ES-I3 (cell line): ENCODE data around the gene UBE3D.

ENCODE experiments used
- H3K36me3 ChIP-seq: 2 replicates; pipeline ENCODE4 v1.6.1; 2013; ENCODE audit warnings: mild to moderate bottlenecking, low read length, control low read depth, moderate library complexity; ENCODE audit not compliant: insufficient read depth
- H3K4me1 ChIP-seq: 2 replicates; pipeline ENCODE4 v1.6.1; 2013; ENCODE audit warnings: mild to moderate bottlenecking, control low read depth, low read length; ENCODE audit not compliant: insufficient read depth
- H3K9ac ChIP-seq: 2 replicates; pipeline ENCODE4 v1.6.1; 2013; ENCODE audit warnings: low read depth, mild to moderate bottlenecking, low read length, moderate library complexity
- H3K9me3 ChIP-seq: 2 replicates; pipeline ENCODE4 v1.6.1; 2013; ENCODE audit warnings: mild to moderate bottlenecking, low read length, moderate library complexity; ENCODE audit not compliant: control insufficient read depth, insufficient read depth

UBE3D gene

DNA sequence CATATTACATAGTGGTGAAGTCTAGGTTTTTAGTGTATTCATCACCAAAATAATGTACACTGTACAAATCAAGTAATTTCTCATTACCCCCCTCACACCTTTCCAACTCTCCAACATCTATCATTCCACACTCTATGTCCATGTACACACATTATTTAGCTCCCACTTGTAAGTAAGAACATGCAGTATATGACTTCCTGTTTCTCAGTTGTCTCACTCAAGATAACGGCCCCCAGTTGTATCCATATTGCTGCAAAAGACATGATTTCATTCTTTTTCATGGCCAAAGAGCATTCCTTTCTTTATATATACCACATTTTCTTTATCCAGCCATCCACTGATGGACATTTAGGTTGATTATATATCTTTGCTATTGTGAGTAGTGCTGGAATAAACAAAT lies 86.0 kb downstream of the UBE3D start:
- H3K36me3 ChIP-seq, result no peaks in the 10 kb centered on the region
- no peaks in the 10 kb centered on the region; the same call in 1 of the 2 replicates for H3K9me3 ChIP-seq
- no peaks in the 10 kb centered on the region for H3K4me1 ChIP-seq

GRCh38 chr6:82978362-82978945 lies 87.2 kb downstream of the UBE3D start:
- Histone ChIP-seq H3K9ac (no peak overlapping the region), H3K36me3 (no peaks in the 10 kb centered on the region), H3K9me3 (no peaks in the 10 kb centered on the region; the same call in 1 of the 2 replicates), H3K4me1 (no peaks in the 10 kb centered on the region)

More for the DNA sequence above, 86.0 kb downstream of the UBE3D start:
- H3K9ac ChIP-seq, result no peak overlapping the region

DNA sequence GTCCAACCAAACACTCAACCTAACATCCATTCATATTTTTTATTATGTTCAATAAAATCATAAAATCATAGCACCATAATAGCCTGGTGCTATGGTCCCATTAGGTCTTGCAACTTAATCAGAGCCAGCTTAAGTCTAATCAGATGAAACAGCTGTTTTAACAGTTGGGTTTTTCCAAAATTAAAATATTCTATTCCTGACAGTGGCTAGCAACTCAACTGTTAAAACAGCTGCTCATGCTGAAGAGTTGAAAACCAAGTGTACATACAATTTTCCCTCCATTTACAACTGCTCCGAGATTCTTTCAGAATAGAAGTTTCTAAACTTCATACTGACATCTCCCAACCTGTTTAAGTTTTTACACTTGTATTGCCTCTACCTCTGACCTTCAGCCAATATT lies 89.5 kb downstream of the UBE3D start:
- no peak overlapping the region for H3K9ac ChIP-seq
- no peaks in the 10 kb centered on the region for H3K36me3 ChIP-seq
- H3K4me1 ChIP-seq, result no peaks in the 10 kb centered on the region
- no peaks in the 10 kb centered on the region for H3K9me3 ChIP-seq

DNA sequence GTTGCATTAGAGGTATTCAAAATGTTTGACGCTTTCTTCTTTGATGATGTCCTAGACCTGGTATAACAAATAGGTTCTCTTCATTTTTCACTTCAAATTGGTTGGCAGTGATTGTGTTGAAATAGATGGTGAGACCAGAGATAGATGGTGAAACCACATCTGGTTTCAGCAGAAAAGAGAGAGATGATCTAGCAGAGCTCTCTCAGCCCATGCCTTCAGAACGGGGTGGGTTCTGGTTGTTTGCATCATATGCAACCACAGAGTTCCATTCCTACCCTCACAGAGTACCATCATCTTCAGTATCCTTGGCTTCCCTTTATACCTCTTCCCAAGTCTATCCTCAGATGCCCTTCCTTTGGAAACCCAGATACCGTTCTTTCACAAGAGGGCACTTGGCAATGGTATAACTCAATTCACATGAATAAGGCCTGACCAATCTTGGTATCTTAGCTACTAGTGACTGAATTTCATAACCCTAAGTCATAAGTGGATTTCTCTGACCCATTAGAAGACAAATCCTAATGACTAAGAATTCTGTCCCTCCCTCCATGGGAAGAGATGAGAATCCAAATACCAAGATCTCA lies 93.7 kb downstream of the UBE3D start:
- Histone ChIP-seq H3K9ac (no peak overlapping the region), H3K36me3 (no peaks in the 10 kb centered on the region)

DNA sequence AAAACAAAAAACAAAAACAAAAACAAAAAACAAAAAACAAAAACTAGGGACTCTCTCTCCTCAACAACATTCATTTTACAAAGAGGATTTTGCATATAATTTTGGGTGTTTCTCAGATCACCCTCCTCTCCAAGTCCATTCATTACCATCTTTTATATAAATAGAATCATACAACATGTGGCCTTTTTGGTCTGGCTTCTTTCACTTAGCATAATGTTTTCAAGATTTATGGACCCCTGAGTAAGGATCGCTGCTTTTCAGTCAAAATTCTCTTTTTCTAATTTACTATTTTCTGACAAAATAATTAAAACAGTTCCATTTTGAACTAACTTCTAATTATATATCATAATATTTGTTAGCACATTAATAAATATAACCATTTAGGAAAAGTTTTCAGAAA lies 94.8 kb downstream of the UBE3D start:
- H3K9ac ChIP-seq, result no peak overlapping the region

More for the DNA sequence above, 93.7 kb downstream of the UBE3D start:
- Histone ChIP-seq H3K4me1 (no peaks in the 10 kb centered on the region), H3K9me3 (no peaks in the 10 kb centered on the region)

DNA sequence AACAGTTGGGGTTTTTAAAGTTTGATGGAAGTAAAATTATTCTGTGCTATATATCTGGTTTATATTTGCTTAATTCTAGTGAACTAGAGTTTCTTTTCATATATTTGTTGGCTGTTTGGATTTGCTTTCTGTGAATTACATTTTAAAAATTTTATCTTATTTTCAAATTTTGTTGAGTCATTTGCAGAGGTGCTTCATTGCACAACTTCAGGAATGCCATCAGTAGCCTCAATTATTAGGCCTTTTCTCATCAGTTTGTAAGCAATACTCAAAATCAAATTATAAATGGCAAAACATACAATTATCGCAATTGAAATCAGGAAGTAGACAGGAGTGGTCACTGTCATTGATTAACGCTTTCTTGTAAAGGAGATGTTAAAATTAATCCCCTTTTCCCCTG lies 96.9 kb downstream of the UBE3D start:
- H3K4me1 ChIP-seq, result no peaks in the 10 kb centered on the region
- no peaks in the 10 kb centered on the region for H3K9me3 ChIP-seq
- no peak overlapping the region for H3K9ac ChIP-seq
- H3K36me3 ChIP-seq, result no peaks in the 10 kb centered on the region

More for the DNA sequence above, 94.8 kb downstream of the UBE3D start:
- no peaks in the 10 kb centered on the region for H3K9me3 ChIP-seq
- H3K36me3 ChIP-seq, result no peaks in the 10 kb centered on the region
- H3K4me1 ChIP-seq, result no peaks in the 10 kb centered on the region

- no peak overlapping the region for H3K9ac ChIP-seq
- no peaks in the 10 kb centered on the region for H3K36me3 ChIP-seq
- no peaks in the 10 kb centered on the region for H3K9me3 ChIP-seq
- H3K4me1 ChIP-seq, result peaks cover 14% of the 10 kb centered on the region
Measured at GRCh38 chr6:82963191-82963925, 102.3 kb downstream of the UBE3D start.

GRCh38 chr6:82959385-82959941 lies 106.2 kb downstream of the UBE3D start:
- no peaks in the 10 kb centered on the region for H3K9me3 ChIP-seq
- H3K4me1 ChIP-seq, result peaks cover 14% of the 10 kb centered on the region
- H3K9ac ChIP-seq, result no peak overlapping the region
- H3K36me3 ChIP-seq, result no peaks in the 10 kb centered on the region; the same call in 1 of the 2 replicates

DNA sequence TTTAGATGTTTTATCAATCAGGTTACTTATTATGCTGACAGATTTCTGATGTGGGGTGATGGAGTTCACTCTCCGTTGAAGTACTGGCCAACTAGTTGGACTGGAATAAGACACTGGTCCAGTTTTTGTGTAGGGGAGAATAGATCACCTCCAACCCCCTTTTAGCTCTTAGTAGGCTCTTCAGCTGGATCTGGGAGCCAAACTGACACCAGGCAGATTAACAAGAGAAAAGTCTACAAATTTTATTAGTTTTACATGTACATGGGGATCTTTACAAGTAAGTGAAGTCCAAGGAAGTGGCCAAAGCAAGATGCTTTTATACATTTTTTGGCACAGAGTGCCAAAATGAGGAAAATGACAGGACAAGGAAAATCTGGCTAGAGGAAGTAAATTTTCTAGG lies 107.1 kb downstream of the UBE3D start:
- Histone ChIP-seq H3K4me1 (peaks cover 14% of the 10 kb centered on the region), H3K9me3 (no peaks in the 10 kb centered on the region), H3K36me3 (no peaks in the 10 kb centered on the region; the same call in 1 of the 2 replicates), H3K9ac (no peak overlapping the region)

DNA sequence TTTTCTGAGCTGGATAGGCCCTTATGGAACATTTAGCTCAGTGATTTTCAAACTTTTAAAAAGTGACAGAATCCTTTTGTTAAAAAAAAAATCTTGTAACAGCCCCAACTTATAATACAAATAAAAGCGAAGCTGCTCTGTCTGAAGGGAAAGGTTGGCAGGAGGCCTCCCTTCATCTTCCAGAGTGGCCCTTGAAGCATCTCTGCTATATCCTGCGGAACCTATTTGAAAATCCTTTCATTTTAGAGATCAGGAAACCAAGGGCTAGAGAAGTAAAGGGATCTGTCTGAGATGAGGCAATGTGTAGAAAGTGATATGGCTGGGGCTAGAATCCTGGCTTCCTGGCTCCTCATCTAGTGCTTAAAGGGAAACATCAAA lies 107.8 kb downstream of the UBE3D start:
- Histone ChIP-seq H3K9ac (no peak overlapping the region), H3K9me3 (no peaks in the 10 kb centered on the region), H3K4me1 (peaks cover 14% of the 10 kb centered on the region), H3K36me3 (no peaks in the 10 kb centered on the region; the same call in 1 of the 2 replicates)

DNA sequence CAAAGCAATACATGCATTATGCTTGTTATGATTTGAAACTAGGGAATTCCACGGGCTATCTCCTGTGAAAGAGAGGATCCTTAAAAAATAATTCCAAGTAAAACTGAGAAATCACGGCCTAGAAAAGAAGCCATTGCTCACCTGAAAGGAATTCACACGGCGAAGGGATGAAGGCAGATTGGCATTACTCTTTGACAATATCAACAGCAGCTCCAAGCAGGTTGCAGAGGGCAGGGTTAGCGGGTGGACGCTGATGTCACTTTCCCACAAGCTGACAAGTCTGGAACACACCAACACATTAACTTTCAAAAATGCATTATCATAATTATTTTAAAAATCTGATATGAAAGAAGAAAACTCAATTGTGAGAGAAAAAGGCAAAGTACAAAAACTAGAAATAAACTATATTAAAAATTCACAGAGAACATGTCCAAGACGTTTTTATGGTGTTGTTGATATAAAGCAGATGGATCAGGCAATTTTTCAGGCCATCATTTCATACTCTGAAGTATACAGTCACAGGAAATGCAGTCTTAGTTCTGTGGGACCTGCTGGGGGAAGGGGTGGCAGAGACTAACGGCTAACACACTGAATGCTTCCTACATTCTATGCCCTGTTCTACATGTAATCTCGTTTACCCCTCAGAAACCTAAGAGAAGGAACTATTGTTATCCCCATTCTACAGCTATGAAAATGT lies 108.3 kb downstream of the UBE3D start:
- peaks cover 14% of the 10 kb centered on the region for H3K4me1 ChIP-seq

GRCh38 chr6:82955841-82956240 lies 109.8 kb downstream of the UBE3D start:
- Histone ChIP-seq H3K9ac (no peak overlapping the region), H3K4me1 (peaks cover 14% of the 10 kb centered on the region), H3K36me3 (no peaks in the 10 kb centered on the region; the same call in none of the 2 replicates)

More for the DNA sequence above, 108.3 kb downstream of the UBE3D start:
- Histone ChIP-seq H3K36me3 (no peaks in the 10 kb centered on the region; the same call in 1 of the 2 replicates), H3K9me3 (no peaks in the 10 kb centered on the region), H3K9ac (no peak overlapping the region)

DNA sequence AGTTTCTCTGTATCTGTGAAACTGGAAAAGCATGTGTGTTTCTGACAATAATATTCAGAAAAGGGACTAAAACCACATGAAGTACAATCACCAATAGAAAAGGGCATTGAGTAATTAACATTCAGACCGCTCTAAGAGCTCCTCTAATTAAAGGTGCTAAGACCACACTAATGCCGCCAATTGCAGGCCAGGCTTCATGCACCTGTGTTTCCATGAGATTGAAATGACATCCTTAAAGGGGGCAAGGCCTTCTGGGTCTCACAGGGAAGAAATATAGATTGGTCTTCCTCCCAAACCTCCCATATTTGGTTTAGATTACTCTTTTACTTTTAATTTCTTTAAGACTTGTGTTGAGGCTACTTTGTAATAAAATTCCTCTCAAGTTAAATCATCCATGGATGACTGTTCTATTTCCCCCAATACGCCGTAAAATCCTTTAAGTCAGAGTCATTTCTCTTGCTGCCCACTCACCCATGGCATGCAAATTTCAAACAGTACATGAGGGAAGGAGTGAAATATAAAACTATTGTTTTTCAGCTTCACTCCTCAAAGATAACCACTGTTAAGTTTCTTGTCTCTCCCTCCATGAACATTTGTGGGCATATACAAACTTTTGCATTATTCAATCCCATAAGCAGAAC lies 110.6 kb downstream of the UBE3D start:
- no peaks in the 10 kb centered on the region for H3K9me3 ChIP-seq
- H3K4me1 ChIP-seq, result peaks cover 10% of the 10 kb centered on the region
- H3K36me3 ChIP-seq, result no peaks in the 10 kb centered on the region; the same call in none of the 2 replicates
- H3K9ac ChIP-seq, result no peak overlapping the region

More at GRCh38 chr6:82955841-82956240, 109.8 kb downstream of the UBE3D start:
- no peaks in the 10 kb centered on the region for H3K9me3 ChIP-seq

GRCh38 chr6:82954356-82954755 lies 111.3 kb downstream of the UBE3D start:
- H3K4me1 ChIP-seq, result peaks cover 2% of the 10 kb centered on the region
- no peak overlapping the region for H3K9ac ChIP-seq
- no peaks in the 10 kb centered on the region for H3K9me3 ChIP-seq
- H3K36me3 ChIP-seq, result no peaks in the 10 kb centered on the region; the same call in none of the 2 replicates
